Neural cell (in vitro differentiated cells): ENCODE measurements around the gene SPEG. TPM values are rescaled to one million over a fixed set of nuclear protein-coding genes. Genes with fewer than 3 reads are reported as not detected.

ENCODE experiments used
- H2AFZ ChIP-seq: fragments of 200-600, 300-800 bp; sonication (generic), shearing (Covaris generic); 2 replicates; pipeline ENCODE4 v1.6.0; 2014; ENCODE audit warnings: low read depth, mild to moderate bottlenecking, antibody characterized with exemption, low read length, moderate library complexity
- H3F3A ChIP-seq: fragments of 200-600 bp; shearing (Covaris generic); 2 replicates; pipeline ENCODE4 v1.6.1; 2016; ENCODE audit warnings: mild to moderate bottlenecking, moderate library complexity, mixed read lengths, antibody characterized with exemption, low read length; ENCODE audit not compliant: insufficient read depth, poor library complexity, severe bottlenecking
- H3K27ac ChIP-seq: fragments of 200-600, 300-800 bp; sonication (generic), shearing (Covaris generic); 2 replicates; pipeline ENCODE4 v1.5.1; 2014; ENCODE audit warnings: mild to moderate bottlenecking, low read length, moderate library complexity
- H3K27me3 ChIP-seq: fragments of 300-800, 200-600 bp; sonication (generic), shearing (Covaris generic); 2 replicates; pipeline ENCODE4 v1.6.0; 2014; ENCODE audit warnings: mild to moderate bottlenecking, low read depth, low read length, moderate library complexity; ENCODE audit not compliant: insufficient read depth
- H3K36me3 ChIP-seq: fragments of 300-800, 200-600 bp; sonication (generic), shearing (Covaris generic); 2 replicates; pipeline ENCODE4 v1.5.1; 2014; ENCODE audit warnings: mild to moderate bottlenecking, antibody characterized with exemption, low read length, moderate library complexity; ENCODE audit not compliant: insufficient read depth
- H3K4me2 ChIP-seq: fragments of 300-800, 200-600 bp; sonication (generic), shearing (Covaris generic); 2 replicates; pipeline ENCODE4 v1.6.0; 2014; ENCODE audit warnings: mild to moderate bottlenecking, low read length
- H3K4me3 ChIP-seq: fragments of 300-800, 200-600 bp; sonication (generic), shearing (Covaris generic); 2 replicates; pipeline ENCODE4 v1.5.1; 2014; ENCODE audit warnings: mild to moderate bottlenecking, low read length, moderate library complexity
- H3K79me2 ChIP-seq: fragments of 200-600 bp; shearing (Covaris generic); replicated peaks from 2 replicates; pipeline ENCODE4 v1.6.0; 2014; ENCODE audit warnings: mild to moderate bottlenecking, low read length, moderate library complexity; ENCODE audit not compliant: insufficient read depth
- H3K9ac ChIP-seq: fragments of 300-800, 200-600 bp; sonication (generic), shearing (Covaris generic); 2 replicates; pipeline ENCODE4 v1.6.1; 2016; ENCODE audit warnings: mild to moderate bottlenecking, low read length, mixed read lengths
- H3K9me2 ChIP-seq: fragments of 200-600 bp; shearing (Covaris generic); 2 replicates; pipeline ENCODE4 v1.6.1; 2016; ENCODE audit warnings: mild to moderate bottlenecking, low read length, mixed read lengths; ENCODE audit not compliant: insufficient read depth
- H3K9me3 ChIP-seq: fragments of 200-600, 300-800 bp; sonication (generic), shearing (Covaris generic); 2 replicates; pipeline ENCODE4 v1.6.1; 2016; ENCODE audit warnings: mild to moderate bottlenecking, mixed run types, low read length, moderate library complexity, mixed read lengths
- H4K20me1 ChIP-seq: fragments of 200-600 bp; shearing (Covaris generic); 2 replicates; pipeline ENCODE4 v1.6.1; 2016; ENCODE audit warnings: mild to moderate bottlenecking, mixed run types; ENCODE audit not compliant: insufficient read depth
- EP300 ChIP-seq: fragments of 450-650 bp; conservative IDR thresholded peaks from 2 replicates; pipeline ENCODE4 v1.6.1; 2014; ENCODE audit warnings: antibody characterized with exemption, mild to moderate bottlenecking, moderate library complexity; ENCODE audit not compliant: poor library complexity, severe bottlenecking
- EZH2 ChIP-seq: fragments of 200-600, 300-800 bp; shearing (Covaris generic), sonication (generic); IDR thresholded peaks from 2 replicates; pipeline ENCODE4 v1.6.1; 2014; ENCODE audit warnings: antibody characterized with exemption, low read length, borderline replicate concordance, mild to moderate bottlenecking; ENCODE audit not compliant: insufficient read depth, poor library complexity, severe bottlenecking
- MXI1 ChIP-seq: fragments of 450-650 bp; conservative IDR thresholded peaks from 2 replicates; pipeline ENCODE4 v1.6.1; 2014; ENCODE audit warnings: antibody characterized with exemption, mild to moderate bottlenecking; ENCODE audit not compliant: poor library complexity, severe bottlenecking
- POLR2AphosphoS5 ChIP-seq: IDR thresholded peaks from 2 replicates; pipeline ENCODE4 v1.6.1; 2012
- RAD21 ChIP-seq: fragments of 450-650 bp; conservative IDR thresholded peaks from 2 replicates; pipeline ENCODE4 v1.6.1; 2014; ENCODE audit warnings: antibody characterized with exemption, mild to moderate bottlenecking, moderate library complexity
- SMC3 ChIP-seq: fragments of 450-650 bp; conservative IDR thresholded peaks from 2 replicates; pipeline ENCODE4 v1.6.1; 2014; ENCODE audit warnings: antibody characterized with exemption, mild to moderate bottlenecking, moderate library complexity; ENCODE audit not compliant: poor library complexity
- TAF1 ChIP-seq: IDR thresholded peaks from 2 replicates; pipeline ENCODE4 v1.6.1; 2012; ENCODE audit warnings: low read depth
- polyA plus RNA-seq: library from polyadenylated mRNA; depleted of rRNA; stranded (reverse); fragments of >200 nt; gene quantifications from 2 replicates; pipeline ENCODE4 v1.2.3, GENCODE V29; 2014
- TF ChIP-seq, protein P1 (sequence below): fragments of 450-650 bp; IDR thresholded peaks from 2 replicates; pipeline ENCODE4 v1.5.1; 2014; ENCODE audit warnings: antibody characterized with exemption, mild to moderate bottlenecking, moderate library complexity; ENCODE audit not compliant: poor library complexity, severe bottlenecking
- TF ChIP-seq, protein P2 (sequence below): IDR thresholded peaks from 2 replicates; pipeline ENCODE4 v1.6.1; 2012; ENCODE audit warnings: borderline replicate concordance

SPEG gene
- polyA plus RNA-seq, 1 donor from 2014 or later = 58.3 TPM

DNA sequence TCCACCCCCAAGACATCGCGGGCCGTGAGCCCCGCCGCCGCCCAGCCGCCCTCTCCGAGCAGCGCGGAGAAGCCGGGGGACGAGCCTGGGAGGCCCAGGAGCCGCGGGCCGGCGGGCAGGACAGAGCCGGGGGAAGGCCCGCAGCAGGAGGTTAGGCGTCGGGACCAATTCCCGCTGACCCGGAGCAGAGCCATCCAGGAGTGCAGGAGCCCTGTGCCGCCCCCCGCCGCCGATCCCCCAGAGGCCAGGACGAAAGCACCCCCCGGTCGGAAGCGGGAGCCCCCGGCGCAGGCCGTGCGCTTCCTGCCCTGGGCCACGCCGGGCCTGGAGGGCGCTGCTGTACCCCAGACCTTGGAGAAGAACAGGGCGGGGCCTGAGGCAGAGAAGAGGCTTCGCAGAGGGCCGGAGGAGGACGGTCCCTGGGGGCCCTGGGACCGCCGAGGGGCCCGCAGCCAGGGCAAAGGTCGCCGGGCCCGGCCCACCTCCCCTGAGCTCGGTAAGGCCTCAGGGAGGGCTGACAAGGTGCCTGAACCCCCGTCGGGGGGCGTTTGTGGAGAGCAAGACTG lies 14.2 kb downstream of the SPEG start:
- no peak overlapping the region for H3K4me2 ChIP-seq
- H3K36me3 ChIP-seq = no peaks in the 10 kb centered on the region
- H3F3A ChIP-seq = no peaks in the 10 kb centered on the region
- peaks cover 12% of the 10 kb centered on the region for H3K27me3 ChIP-seq
- H2AFZ ChIP-seq = no peak overlapping the region
- no peaks in the 10 kb centered on the region for H3K9me2 ChIP-seq
- no peak overlapping the region for H3K4me3 ChIP-seq
- no peaks in the 10 kb centered on the region for H3K9me3 ChIP-seq
- no peak overlapping the region for H3K9ac ChIP-seq
- TF ChIP-seq EZH2 = no peak
- TF ChIP-seq, protein P1, sequence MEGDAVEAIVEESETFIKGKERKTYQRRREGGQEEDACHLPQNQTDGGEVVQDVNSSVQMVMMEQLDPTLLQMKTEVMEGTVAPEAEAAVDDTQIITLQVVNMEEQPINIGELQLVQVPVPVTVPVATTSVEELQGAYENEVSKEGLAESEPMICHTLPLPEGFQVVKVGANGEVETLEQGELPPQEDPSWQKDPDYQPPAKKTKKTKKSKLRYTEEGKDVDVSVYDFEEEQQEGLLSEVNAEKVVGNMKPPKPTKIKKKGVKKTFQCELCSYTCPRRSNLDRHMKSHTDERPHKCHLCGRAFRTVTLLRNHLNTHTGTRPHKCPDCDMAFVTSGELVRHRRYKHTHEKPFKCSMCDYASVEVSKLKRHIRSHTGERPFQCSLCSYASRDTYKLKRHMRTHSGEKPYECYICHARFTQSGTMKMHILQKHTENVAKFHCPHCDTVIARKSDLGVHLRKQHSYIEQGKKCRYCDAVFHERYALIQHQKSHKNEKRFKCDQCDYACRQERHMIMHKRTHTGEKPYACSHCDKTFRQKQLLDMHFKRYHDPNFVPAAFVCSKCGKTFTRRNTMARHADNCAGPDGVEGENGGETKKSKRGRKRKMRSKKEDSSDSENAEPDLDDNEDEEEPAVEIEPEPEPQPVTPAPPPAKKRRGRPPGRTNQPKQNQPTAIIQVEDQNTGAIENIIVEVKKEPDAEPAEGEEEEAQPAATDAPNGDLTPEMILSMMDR = no peak
- no peak for TF ChIP-seq TAF1
- no peak for TF ChIP-seq POLR2AphosphoS5
- TF ChIP-seq, protein P2, sequence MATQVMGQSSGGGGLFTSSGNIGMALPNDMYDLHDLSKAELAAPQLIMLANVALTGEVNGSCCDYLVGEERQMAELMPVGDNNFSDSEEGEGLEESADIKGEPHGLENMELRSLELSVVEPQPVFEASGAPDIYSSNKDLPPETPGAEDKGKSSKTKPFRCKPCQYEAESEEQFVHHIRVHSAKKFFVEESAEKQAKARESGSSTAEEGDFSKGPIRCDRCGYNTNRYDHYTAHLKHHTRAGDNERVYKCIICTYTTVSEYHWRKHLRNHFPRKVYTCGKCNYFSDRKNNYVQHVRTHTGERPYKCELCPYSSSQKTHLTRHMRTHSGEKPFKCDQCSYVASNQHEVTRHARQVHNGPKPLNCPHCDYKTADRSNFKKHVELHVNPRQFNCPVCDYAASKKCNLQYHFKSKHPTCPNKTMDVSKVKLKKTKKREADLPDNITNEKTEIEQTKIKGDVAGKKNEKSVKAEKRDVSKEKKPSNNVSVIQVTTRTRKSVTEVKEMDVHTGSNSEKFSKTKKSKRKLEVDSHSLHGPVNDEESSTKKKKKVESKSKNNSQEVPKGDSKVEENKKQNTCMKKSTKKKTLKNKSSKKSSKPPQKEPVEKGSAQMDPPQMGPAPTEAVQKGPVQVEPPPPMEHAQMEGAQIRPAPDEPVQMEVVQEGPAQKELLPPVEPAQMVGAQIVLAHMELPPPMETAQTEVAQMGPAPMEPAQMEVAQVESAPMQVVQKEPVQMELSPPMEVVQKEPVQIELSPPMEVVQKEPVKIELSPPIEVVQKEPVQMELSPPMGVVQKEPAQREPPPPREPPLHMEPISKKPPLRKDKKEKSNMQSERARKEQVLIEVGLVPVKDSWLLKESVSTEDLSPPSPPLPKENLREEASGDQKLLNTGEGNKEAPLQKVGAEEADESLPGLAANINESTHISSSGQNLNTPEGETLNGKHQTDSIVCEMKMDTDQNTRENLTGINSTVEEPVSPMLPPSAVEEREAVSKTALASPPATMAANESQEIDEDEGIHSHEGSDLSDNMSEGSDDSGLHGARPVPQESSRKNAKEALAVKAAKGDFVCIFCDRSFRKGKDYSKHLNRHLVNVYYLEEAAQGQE = no peak
- H4K20me1 ChIP-seq = no peaks in the 10 kb centered on the region
- H3K27ac ChIP-seq = no peak overlapping the region
- no peaks in the 10 kb centered on the region for H3K79me2 ChIP-seq

DNA sequence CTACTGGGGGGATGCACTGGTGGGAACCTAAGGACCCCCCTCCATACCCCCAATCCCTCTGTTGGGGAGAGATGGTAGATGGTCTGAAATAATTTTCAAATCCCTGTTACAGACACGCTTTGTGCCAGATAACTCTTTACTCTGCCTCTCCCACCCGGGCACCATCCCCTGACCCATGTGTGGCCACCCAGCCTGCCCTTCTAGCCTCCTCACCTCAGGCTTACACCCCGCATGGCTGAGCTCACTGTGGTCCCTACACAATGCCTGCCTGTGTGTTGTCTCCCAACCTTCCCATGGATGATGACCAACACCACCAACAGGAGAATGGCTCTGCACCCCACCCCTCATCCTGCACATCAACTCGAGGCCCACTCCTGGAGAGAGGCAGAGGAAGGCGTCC lies 15.0 kb downstream of the SPEG start:
- no peak overlapping the region for H3K27ac ChIP-seq
- H3K4me3 ChIP-seq = no peak overlapping the region
- no peaks in the 10 kb centered on the region for H3K9me2 ChIP-seq
- no peak overlapping the region for H3K4me2 ChIP-seq
- peaks cover 12% of the 10 kb centered on the region for H3K27me3 ChIP-seq
- TF ChIP-seq TAF1 (no peak), MXI1 (no peak), RAD21 (no peak), EP300 (no peak), SMC3 (no peak), POLR2AphosphoS5 (no peak), EZH2 (no peak)
- TF ChIP-seq, protein P2 = no peak
- TF ChIP-seq, protein P1 = no peak
- no peaks in the 10 kb centered on the region for H3K9me3 ChIP-seq
- H3K36me3 ChIP-seq = peaks cover 6% of the 10 kb centered on the region
- H3F3A ChIP-seq = no peaks in the 10 kb centered on the region
- no peaks in the 10 kb centered on the region for H4K20me1 ChIP-seq
- H3K9ac ChIP-seq = no peak overlapping the region
- no peak overlapping the region for H2AFZ ChIP-seq
- H3K79me2 ChIP-seq = no peaks in the 10 kb centered on the region
